ENCODE measurements around the gene TSPAN9. TPM values are rescaled to one million over a fixed set of nuclear protein-coding genes. Genes with fewer than 3 reads are reported as not detected.

The TSPAN9 gene
- total and polyA plus RNA-seq, 3 donors from 2014 or later: 14.2 to 23.5 (median 19.8) TPM

DNA sequence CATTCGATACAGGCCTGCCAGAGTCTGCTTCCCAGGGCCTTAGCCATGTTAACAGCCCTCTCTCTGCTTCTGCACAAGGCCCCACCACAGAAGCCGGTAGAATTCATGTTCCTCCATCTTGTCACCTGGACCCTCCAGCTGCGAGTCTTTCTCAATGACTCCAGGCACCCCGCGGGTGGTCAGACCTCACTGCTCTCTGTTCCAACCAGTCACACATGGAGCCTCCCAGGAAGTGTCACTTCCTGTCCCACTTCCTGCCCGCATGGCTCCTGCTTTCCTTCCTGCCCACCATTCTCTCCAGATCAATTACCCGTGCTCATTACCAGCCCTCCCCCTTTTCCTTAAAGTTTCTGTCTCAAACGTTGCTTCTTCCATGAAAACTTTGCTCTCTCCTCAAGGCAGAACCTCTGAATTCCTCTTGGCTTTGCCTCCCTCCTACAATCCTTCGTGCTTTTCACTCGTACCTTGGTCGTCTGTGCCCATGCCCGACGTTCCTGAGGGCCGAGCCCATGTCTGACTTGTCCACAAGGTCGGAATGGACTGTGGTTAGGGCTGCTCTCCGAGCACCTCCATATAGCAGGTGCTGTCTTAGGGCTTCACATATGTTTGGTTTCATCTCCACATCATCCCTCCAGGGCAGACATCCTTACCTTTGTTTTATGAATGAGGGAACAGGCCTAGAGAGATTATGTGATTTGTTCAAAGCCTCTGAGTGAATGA, 172.1 kb downstream of the TSPAN9 start:
- H3K9me3 ChIP-seq: no peaks in the 10 kb centered on the region
- H3K4me3 ChIP-seq: no peak overlapping the region
- no peaks in the 10 kb centered on the region for H3K36me3 ChIP-seq (ENCODE audit: low read depth, missing control alignments)
- H3K27ac ChIP-seq: no peak overlapping the region
- no peak for DNase-seq
- intact Hi-C loops (cut with DNase I; ENCODE audit: low total_unique reads): no loop called here
- peaks cover 20% of the 10 kb centered on the region for H3K4me1 ChIP-seq
- 82 to 89% methylated on average over 16 of the region's 16 CpGs for WGBS, 2 donors
- TF ChIP-seq POLR2A (IDR thresholded peaks at IDR 0.05): no peak
- TF ChIP-seq, protein P1, sequence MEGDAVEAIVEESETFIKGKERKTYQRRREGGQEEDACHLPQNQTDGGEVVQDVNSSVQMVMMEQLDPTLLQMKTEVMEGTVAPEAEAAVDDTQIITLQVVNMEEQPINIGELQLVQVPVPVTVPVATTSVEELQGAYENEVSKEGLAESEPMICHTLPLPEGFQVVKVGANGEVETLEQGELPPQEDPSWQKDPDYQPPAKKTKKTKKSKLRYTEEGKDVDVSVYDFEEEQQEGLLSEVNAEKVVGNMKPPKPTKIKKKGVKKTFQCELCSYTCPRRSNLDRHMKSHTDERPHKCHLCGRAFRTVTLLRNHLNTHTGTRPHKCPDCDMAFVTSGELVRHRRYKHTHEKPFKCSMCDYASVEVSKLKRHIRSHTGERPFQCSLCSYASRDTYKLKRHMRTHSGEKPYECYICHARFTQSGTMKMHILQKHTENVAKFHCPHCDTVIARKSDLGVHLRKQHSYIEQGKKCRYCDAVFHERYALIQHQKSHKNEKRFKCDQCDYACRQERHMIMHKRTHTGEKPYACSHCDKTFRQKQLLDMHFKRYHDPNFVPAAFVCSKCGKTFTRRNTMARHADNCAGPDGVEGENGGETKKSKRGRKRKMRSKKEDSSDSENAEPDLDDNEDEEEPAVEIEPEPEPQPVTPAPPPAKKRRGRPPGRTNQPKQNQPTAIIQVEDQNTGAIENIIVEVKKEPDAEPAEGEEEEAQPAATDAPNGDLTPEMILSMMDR (IDR thresholded peaks at IDR 0.05): no peak
- H3K27me3 ChIP-seq: no peaks in the 10 kb centered on the region

DNA sequence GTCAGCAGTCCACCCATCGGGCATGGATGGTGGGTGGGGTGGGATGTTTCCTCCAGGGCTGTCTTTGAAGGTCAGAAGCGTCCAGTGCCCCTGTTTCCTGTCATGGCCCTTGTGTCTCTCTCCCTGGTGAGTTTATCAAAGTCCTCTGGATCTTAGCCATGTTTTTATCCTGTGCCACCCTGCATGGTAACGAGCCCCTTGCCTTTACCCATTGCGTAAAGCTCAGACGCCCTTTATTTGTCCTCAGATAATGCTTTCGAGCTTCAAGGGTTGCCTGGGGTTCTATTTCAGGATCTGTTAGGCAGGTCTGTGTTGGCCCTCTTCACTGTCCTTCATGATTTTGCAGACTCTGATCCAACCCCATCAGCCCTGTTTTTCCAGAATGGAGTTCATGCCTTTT, 172.9 kb downstream of the TSPAN9 start:
- WGBS, 2 donors: 88 to 92% methylated on average over 6 of the region's 6 CpGs
- Histone ChIP-seq H3K27ac (no peak overlapping the region), H3K9me3 (no peaks in the 10 kb centered on the region), H3K4me3 (no peak overlapping the region), H3K4me1 (peaks cover 20% of the 10 kb centered on the region), H3K36me3 (ENCODE audit: low read depth, missing control alignments) (no peaks in the 10 kb centered on the region), H3K27me3 (no peaks in the 10 kb centered on the region)
- no peak for DNase-seq
- intact Hi-C loops (cut with DNase I; ENCODE audit: low total_unique reads): no loop called here
- TF ChIP-seq, protein P1 (IDR thresholded peaks at IDR 0.05): no peak
- TF ChIP-seq POLR2A (IDR thresholded peaks at IDR 0.05): no peak

DNA sequence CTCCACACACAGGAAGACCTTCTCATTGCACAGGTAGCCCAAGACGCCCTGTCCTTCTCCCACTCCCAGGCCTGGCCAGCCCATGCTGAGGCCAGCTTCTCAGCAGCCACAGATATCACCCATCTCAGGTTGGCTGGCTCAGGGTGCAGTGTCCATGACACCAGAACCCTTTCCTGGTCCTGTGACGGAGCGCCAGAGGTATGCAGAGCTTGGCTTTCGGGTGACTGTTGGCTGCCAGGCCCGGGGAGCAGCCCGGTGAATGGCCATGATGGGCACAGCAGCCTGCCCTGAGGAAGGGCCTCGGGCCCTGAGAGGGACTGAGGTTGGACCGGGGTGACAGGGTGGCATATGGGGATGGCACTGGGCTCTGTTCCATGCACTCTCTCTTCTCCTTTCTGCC, 173.4 kb downstream of the TSPAN9 start:
- Histone ChIP-seq H3K9me3 (no peaks in the 10 kb centered on the region), H3K4me1 (peaks cover 20% of the 10 kb centered on the region), H3K4me3 (no peak overlapping the region), H3K36me3 (ENCODE audit: low read depth, missing control alignments) (no peaks in the 10 kb centered on the region), H3K27me3 (no peaks in the 10 kb centered on the region), H3K27ac (no peak overlapping the region)
- TF ChIP-seq, protein P1 (IDR thresholded peaks at IDR 0.05): no peak
- no peak for TF ChIP-seq POLR2A (IDR thresholded peaks at IDR 0.05)
- intact Hi-C loops (cut with DNase I; ENCODE audit: low total_unique reads): no loop called here
- WGBS, 2 donors: 89 to 92% methylated on average over 8 of the region's 8 CpGs
- DNase-seq: no peak

DNA sequence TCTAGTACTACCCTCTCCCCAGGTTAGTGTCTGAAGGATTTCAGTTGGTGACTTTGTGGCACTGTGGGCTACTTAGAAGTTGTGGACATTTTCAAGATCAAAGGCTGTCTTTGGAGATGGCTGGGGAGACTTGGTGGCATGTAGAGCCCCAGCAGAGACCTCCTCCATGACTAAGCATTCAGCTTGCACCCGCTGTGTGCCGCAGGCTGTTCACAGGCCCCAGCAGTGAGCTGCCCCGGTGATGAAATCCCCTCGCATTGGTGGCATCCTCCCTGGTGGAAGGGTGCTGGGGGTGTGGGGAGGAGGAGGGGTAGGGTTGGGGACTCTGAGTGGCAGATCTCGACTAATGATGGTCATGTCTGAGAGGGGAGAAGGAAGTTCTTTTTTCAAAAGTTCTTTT, 173.9 kb downstream of the TSPAN9 start:
- 83 to 85% methylated on average over 3 to 5 of the region's 5 CpGs for WGBS, 2 donors
- Histone ChIP-seq H3K9me3 (no peaks in the 10 kb centered on the region), H3K36me3 (ENCODE audit: low read depth, missing control alignments) (no peaks in the 10 kb centered on the region), H3K4me3 (no peak overlapping the region), H3K27me3 (no peaks in the 10 kb centered on the region), H3K27ac (no peak overlapping the region), H3K4me1 (peaks cover 20% of the 10 kb centered on the region)
- no peak for DNase-seq
- intact Hi-C loops (cut with DNase I; ENCODE audit: low total_unique reads): no loop called here
- TF ChIP-seq, protein P1 (IDR thresholded peaks at IDR 0.05): no peak
- no peak for TF ChIP-seq POLR2A (IDR thresholded peaks at IDR 0.05)

DNA sequence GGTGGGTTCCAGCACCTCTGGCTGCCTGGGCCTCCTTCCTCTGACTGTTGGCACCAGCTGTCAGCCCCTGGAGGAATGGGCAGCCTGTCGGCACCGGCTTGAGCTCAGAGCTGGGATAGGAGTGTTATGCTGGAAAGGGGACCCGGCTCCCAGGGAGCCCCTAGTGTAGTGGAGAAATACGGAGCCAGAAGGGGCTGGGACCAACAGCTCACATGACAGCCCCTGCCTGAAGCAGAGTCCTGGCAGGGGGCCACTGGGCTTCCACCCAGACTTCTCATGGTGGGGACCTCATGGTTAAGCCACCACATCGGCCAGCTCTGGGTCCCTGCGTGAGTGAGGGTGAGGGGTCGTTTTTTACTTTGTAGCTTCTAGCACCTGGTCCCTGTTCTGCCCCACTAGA, 174.5 kb downstream of the TSPAN9 start:
- TF ChIP-seq POLR2A (IDR thresholded peaks at IDR 0.05): no peak
- TF ChIP-seq, protein P1 (IDR thresholded peaks at IDR 0.05): no peak
- H3K4me3 ChIP-seq: no peak overlapping the region
- no peak for DNase-seq
- H3K36me3 ChIP-seq (ENCODE audit: low read depth, missing control alignments): no peaks in the 10 kb centered on the region
- intact Hi-C loops (cut with DNase I; ENCODE audit: low total_unique reads): no loop called here
- H3K4me1 ChIP-seq: peaks cover 20% of the 10 kb centered on the region
- H3K27me3 ChIP-seq: no peaks in the 10 kb centered on the region
- H3K27ac ChIP-seq: no peak overlapping the region
- WGBS, 2 donors: 41 to 57% methylated on average over 3 to 7 of the region's 7 CpGs
- no peaks in the 10 kb centered on the region for H3K9me3 ChIP-seq

Data from testis (tissue), 3 donors.